ENCODE results near the gene WNK2.

WNK2 gene

DNA sequence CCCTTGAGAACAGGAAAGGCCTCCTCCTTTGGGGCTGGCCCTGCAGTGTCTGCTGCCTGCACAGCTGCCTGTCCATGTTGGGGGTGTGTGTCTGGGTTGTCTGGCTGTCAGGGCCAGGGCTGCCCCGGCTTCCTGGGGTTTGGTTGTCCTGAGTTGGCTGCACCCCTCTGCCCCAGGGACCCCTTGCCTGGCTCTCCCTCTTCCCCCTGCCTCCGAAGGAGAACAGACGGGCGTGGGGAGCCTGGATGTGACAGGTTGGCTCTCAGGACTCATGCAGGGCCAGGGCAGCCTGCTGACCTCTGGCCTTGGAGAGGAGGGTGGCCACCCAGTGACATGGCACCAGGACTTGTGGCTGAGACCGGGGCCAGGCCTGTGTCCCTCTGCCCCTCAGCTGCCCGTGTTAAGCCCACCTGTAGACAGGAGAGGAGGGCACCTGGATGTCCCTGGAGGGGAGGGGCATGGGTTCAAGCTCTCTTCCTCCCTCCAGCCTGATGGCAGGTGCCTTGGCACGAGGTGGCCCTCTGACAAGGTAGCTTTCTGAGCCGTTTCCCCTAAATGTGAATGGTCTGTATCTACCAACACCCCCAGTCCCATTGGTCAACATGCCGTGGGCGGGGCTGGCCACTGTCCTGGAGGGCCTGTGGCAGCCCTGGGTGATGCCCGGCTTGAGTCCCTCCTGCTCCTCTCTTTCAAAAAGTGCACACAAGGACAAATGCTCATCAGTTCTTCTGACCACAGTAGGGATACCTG is 34.9 kb downstream of the WNK2 start:
- DNase-seq (ENCODE audit: low read depth), result no peak

DNA sequence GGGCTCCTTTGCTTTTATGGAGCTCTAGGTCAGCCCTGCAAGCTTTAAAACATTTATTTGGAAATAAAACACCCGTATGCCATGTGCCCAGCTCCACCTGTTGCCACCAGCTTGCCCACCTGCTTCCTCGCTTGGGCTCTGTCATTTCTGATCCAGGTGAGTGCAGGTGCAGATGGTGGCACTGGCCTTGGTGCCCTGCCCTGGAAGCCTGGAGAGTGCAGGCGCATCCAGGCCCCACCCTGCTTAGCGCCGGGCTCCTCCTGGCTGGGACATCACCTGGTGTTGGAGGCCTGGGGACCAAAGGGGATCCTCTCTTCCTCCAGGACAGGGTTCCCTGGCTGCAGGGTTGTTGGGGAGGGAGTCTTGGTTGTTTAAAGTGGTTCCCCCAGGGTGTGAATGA is 35.8 kb downstream of the WNK2 start:
- DNase-seq (ENCODE audit: low read depth), result no peak

DNA sequence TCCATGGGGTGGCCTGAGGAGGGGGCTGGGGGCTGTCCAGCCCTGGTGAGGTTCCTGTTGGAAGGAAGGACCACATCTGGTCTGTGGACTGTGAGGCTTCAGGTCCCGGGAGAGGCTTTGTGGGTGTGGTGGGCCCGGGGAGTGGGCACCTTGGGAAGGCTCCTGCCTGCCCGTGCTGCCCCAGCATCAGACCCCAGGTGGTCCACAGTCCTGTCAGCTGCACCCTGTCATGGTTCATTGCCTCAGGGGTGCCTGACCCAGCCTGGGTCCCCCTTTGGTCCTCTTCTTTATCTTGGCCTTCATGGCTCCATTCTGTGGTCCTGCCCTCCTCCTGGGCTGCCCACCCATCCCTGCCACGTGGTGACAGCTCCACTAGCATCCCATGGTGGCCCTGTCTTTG is 36.7 kb downstream of the WNK2 start:
- DNase-seq (ENCODE audit: low read depth), result no peak

DNA sequence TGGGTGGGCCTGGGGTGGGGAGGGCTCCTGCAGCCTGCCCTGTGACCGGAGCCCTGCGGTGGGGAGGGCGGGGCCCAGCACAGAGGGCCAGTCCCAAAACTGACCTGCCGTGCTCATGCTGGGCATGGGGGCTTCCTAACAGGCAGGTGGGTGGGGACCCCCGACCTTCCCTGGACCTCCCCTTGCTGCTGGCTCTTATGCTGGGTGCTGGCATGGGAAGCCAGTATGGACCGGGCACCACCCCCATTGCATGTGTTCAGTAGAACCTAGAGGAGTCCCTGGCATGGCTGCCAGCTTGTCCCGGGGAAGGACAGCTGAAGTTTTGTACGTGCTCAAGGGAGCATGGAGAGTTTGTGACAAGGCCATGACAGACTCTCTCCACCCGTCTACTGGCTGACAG is 37.1 kb downstream of the WNK2 start:
- DNase-seq (ENCODE audit: low read depth), result no peak

DNA sequence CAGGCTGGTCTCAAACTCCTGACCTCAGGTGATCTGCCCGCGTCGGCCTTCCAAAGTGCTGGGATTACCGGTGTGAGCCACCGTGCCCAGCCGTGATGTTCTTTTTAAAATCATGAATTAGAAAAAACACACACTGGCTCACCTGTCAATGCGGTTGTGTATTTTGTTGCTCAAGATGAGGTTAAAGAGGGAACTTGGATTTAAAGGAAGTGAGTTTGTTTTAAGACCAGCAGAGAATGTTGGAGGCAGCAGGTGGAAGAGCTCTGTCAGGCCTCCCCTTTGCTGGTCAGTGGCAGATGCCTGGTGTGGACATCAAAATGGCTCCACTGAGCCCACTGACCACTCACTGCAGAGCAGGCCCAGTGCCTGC is 38.9 kb downstream of the WNK2 start:
- DNase-seq (ENCODE audit: low read depth), result no peak

DNA sequence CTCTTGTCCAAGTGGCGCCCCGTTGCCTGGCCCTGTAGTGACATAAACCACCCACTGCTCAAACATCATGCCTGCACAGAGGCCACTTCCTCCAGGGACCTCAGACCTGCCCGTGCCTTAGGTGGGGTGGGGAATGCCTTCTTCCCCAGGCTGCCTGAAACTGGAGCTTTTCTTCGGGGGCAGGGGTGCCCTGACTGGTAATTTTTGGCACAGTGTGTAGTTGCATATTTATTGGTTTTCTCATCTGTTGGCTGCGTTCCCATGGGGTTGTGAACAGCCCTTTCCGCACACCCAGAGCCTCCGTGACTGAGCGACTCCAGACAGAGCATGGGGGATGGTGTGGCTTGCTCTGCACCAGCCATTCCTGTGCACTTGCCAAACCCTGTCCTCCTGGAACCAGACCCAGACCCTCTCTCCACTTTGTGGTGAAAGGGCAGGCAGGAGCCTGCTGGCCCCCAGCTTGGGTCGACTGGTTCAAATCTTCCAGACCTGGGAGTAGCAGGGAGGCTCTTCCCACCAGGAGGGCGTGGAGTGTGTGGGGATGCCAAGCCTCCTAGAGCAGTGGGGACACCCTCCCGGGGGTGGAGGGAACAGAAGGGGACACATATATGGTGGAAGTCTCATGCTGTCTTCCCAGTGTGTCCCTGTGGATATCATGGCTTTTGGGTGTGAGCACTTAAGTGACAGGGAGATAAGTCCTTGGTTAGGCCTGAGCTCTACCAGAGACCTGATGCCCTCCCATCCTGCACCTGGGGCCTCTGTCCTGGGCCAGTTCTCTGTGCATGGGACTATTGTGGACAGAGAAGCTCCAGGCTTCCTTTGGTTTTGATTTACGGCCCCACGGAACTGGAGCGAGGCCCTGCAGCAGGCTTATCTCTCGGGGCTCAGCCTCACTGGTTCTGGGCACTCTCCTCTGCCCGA is 39.6 kb downstream of the WNK2 start:
- DNase-seq (ENCODE audit: low read depth), result peak; percentile 17

DNA sequence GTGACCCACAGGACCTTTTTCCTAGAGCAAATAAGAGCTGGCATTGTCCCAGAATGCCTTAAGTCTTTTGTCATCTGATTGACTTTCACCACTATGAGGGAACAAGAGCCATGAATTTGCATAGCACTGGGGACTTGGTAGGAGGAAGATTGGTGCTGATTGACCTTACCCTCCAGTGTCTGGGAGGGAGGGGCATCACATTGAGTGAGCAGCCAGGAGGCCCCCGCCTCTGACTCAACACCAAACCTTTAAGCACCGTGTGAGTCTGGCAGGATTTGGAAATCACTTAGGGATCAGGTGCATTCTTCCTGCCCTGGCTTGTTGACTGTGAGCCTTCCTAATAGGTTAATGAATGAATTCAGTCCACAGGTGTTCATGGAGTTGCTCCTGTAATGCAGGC is 40.7 kb downstream of the WNK2 start:
- DNase-seq (ENCODE audit: low read depth), result no peak

DNA sequence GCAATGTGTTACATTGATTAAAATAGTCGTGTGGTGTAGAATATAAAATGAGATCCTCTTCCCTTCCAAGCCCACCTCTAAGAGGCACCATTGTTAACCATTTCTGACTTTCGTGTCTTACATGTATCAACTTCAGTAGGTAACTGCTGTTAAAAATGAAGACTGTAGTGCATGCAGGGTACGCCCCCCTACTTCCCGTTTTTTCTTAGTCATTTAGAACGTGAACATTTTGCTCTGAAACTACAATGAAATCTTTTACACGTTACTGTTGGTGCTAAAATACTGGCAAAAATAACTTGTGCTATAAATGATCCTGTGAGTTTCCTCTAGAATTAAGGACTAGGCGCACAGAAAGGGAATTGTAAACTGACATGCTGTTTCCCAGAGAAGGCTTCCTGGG is 41.5 kb downstream of the WNK2 start:
- DNase-seq (ENCODE audit: low read depth), result no peak

DNA sequence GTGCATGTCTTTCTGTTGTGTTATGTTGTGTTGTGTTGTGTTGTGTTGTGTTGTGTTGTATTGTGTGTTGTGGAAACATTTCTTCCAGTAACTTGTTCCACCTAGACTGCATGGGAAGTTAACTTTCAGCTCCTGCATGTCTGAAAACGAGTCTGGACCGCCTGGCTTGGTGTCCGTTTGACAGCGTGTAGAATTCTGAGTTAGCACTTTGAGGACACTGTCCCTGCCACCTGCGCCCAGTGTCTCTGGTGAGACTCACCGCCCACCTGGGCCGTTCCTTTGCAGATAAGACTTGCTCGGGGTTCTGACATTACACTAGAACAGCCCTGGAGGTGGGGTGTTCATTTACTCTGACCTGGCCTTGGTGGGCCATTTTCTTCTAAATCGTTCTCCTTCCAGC is 42.0 kb downstream of the WNK2 start:
- DNase-seq (ENCODE audit: low read depth), result no peak

DNA sequence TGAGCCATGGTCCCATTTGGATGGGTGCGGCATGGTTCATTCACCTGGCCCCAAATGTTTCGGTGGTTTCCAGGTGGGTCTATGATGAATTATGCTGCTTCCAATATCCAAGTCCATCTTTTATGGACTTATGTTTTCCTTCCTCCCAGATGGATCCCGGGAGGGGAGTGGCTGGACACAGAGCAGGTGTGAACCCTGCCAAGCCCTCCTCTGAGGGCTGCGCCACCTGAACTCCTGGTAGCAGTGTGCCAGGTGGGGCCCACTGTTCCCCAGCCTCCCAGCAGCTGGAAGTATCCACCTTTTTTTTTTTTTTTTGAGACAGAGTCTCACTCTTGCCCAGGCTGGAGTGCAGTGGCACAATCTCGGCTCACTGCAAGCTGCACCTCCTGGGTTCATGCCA is 42.9 kb downstream of the WNK2 start:
- no peak for DNase-seq (ENCODE audit: low read depth)

DNA sequence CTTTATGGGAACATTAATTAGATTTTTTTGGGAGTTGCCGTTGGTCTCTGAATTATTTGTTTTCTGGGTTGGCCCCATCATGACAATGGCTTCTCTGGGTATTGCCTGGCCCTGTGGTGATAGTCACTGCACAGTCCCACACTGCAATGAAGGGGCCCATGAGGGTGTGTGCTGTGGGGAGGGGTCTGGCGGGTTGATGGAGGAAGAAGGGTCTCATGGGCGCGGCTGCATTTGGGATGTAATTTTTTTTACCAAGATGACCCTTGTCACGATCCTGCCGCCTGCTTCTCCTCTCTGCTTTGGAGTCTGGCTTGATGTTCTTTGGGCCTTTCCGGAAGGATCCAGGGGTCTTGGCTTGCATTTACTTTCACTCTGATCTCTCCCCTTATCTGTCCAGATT is 44.1 kb downstream of the WNK2 start:
- no peak for DNase-seq (ENCODE audit: low read depth)

DNA sequence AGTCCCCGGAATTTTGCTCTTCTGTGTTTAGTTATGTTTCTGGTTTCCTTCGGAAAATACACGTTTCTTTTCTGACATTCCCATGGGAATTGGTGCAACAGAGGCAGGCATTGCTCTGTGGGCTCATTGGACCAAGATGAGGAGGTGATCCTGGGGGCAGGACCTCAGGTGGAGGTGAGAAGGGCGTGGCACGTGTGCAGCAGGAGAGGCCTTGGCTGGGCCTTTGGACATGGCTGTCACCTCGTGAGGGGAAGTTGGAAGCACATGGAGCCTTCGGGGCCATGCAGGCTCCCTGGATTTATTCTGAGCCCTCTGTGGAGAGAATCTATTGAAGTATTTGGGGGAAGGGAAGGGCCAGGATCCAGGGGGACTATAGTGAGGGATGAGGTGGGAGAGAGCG is 44.5 kb downstream of the WNK2 start:
- no peak for DNase-seq (ENCODE audit: low read depth)

DNA sequence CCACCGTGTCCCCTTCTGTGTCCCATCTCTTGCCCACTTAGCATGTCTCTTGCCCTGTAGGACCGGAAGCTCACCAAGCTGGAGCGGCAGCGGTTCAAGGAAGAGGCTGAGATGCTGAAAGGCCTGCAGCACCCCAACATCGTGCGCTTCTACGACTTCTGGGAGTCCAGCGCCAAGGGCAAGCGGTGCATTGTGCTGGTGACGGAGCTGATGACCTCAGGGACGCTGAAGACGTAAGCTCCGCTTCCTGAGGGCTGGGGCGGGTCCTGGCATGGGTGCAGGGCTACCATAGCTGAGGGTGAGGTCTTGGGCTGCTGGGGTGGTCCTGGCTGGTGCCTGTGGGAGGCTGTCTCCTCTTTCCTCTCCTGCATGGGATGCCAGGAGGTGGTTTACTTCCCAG is 45.7 kb downstream of the WNK2 start:
- DNase-seq (ENCODE audit: low read depth), result no peak

DNA sequence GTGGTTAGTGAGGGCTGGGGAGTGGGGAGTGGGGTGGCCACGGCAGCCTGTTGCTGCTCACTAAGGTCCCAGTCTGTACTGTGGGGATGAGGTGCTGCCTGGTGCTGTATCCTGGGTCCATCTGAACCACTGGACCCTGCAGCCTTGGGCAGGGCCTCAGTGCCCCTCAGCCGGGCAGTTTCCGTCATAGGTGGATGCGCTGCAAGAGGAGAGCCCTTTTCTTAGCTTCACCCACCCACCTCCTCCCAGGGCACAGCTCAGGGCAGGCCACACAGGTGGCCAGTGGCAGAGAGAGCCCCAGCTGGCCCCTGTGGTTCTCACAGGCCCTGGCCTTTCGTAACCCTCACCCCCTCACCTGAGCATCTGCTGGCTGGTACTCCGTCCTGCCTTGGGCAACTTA is 46.2 kb downstream of the WNK2 start:
- no peak for DNase-seq (ENCODE audit: low read depth)

DNA sequence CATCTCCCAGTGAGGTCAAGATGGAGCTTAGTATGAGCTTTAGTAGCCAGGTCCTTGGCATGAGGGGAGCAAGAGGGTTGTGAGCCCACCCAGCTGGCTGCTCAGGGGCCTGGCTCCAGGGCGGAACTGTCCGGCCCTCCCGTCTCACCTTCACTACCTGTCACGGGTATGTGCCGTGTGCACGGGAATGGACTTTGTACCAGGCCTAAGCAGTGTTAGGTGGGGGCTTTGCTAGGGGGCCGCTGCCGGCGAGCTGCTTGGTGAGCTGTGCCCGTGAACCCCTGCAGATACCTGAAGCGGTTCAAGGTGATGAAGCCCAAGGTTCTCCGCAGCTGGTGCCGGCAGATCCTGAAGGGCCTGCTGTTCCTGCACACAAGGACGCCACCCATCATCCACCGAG is 46.7 kb downstream of the WNK2 start:
- DNase-seq (ENCODE audit: low read depth), result no peak

DNA sequence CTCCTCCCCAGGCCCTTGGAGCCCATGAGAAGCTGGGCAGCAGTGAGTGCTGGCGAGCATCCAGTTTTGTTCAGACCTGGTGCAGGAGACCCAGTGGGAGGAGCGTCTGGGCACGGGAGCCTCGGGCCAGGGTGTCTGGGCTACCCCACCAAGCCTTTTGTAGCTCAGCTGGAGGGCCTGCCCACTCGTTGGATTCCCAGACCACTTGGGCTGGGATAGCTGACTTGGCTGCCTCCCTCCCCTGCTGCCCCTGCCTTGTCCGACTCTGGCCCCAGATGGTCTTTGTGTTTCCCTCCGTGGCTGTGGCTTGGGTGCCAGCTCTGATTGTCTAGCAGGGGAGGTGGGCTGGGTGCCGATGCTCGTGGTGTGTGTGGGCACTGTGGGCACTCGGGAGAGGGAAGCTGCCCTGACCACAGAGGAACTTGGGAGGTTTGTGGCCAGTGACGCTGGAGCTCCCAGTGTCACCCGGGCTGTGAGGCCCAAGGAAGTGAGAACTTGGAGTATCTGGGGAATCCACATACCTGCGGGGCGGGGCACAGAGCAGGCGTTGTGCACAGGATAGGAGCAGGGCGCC is 47.3 kb downstream of the WNK2 start:
- DNase-seq (ENCODE audit: low read depth), result no peak

DNA sequence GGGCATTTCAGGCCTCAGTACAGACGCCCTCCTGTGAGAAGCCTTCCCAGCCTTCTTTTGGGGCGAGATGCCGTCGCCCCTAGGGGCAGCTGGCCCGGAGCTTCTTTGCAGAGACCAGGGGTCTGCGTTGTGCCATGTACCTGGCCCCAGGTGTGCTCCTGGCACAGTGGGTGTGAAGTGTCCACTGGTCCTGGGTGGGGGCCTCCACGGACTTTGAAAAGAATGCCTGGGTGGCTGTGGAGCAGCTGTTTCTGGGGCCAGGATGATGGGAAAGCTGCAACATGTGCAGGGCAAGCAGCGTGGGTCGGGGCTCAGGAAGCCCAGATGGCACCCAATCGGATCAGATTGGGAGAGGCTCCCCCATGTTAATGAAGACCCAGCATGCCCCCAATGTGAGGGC is 47.8 kb downstream of the WNK2 start:
- no peak for DNase-seq (ENCODE audit: low read depth)

DNA sequence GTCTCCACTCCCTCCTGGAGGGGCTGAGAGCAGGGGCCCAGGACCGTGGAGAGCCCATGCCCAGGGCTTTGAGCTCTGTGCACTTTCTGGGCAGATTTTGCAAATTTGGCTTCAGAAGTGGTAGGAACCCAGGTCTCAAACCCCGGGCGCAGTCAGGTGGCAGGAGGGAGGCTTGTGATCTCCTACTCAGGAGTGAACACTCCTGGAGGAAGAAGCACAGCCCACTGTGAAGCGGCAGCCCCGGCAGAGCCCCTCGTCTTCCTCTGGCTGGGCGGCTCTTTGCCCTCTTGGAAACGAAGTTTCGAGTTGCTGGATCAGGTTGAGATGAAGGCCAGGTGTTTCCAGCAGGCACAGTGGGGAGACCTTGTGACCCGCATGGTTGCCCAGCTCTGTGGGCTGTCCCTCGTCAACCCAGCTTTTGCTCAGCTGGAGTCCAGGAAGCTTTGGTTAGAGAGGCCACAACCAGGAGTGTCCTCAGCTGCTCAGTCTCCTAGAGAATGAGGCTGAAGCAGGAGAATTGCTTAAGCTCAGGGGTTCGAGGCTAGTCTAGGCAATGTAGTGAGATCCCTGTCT is 48.5 kb downstream of the WNK2 start:
- DNase-seq (ENCODE audit: low read depth), result no peak

DNA sequence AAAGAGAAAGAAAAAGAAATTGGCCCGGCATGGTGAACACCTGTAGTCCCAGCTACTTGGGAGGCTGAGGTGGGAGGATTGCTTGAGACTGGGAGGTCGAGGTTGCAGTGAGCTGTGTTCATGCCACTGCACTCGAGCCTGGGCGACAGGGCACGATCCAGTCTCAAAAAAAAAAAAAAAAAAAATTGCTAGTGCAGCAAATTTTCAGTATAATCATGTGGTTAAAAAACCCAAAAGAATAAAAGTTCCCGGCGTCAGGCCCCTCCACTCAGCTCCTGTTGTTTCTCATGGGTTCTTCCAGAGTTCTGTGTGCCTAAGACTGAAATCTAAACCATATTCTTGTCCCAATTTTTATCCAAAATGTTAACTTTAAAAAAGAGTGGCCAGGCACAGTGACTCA is 49.1 kb downstream of the WNK2 start:
- no peak for DNase-seq (ENCODE audit: low read depth)

DNA sequence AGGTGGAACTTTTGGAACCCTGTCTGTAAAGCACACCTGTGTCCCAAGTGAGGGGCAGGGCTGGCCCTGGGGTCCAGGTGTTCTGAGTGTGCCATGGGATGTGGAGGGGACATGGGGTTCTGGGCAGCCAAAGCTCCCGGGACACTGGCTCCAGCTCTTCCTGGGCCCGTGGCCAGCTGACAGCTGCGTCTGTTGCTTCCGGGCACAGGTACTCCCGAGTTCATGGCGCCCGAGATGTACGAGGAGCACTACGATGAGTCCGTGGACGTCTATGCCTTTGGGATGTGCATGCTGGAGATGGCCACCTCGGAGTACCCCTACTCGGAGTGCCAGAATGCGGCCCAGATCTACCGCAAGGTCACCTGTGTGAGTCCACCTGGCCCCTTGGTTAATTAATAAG is 50.7 kb downstream of the WNK2 start:
- no peak for DNase-seq (ENCODE audit: low read depth)

DNA sequence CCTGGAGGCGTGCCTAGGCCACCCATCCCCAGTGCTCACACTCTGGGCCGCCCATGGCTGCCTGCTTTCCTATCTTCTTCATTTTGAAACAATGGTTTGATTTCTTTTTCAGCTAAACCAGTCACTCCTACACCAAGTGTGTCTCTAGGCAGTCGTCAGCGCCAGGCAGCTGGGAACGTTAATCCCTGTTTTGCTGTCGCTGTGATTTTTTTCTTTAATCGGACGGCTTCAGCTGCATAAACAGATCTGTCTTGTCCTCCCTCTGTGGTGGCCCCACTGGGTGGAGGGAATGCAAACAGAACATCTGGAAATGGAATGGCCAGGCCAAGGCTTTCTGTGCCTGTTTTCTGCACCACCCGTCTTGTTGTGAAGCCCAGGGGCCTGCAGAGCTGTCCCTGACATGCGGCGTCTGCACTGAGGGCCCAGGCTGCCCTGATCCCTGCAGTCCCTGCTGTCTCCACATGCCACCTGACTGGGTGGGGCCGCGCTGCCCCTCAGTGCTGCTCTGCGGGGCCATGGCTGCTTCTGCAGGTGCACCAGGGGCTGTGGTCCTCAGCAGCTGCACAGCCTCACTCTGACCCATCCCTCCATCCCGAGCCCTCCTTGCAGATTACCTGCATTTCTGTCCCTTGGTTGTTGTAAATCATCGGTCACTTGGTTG is 51.5 kb downstream of the WNK2 start:
- DNase-seq (ENCODE audit: low read depth), result no peak

DNA sequence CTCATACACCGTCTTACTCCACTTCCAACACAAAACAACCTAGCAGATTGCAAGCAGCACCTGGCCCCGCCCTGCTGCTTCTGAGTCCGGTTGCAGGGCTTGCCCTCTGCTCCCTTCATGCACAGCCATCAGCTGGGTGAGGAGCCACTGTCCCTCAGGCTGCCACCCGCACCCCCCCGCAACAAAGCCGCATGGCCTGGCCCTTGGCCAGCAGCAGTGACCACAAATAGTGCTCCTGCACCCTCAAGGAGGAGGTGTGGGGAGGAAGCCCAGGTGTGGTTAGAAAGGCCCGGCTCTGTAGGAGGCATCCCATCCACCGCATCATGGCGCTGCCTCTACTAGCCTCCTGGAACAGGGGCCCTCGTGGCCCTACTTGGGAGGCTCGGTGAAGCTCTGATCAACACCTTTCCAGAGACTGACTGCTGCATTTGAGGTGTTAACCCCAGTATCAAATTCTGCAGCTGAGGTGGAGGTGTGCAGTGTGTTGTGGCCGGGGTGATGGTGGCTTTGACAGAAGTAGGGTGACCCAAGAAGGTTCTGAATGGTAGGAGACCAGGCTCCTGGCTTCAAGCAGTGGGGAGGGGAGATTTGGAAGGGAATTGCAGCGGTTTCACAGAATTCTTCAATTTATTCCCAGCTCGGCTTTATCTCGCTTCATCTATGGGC is 52.7 kb downstream of the WNK2 start:
- no peak for DNase-seq (ENCODE audit: low read depth)

All from non-pigmented ciliary epithelial cell (primary cell).